ENCODE measurements around the gene RABEP1.

The RABEP1 gene

DNA sequence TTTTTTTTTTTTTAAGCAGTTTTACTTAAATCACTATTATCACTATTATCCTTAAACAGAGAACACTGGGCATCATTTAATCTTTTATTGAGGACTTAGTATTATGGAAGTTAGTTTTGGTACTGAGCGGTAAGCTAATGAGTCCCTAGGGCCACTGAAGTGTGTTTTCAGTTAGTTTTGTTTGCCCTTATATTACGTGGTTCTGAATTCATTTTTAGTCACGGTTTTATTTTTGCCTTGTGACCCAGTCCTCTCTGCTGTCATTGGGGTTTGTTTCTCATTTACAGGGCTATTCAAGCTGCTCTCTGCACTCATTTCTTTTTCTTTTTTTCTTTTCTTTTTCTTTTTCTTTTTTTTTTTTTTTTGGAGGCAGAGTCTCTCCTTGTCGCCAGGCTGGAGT lies 17.3 kb downstream of the RABEP1 start:
- no peak overlapping the region for H3K4me3 ChIP-seq (ENCODE audit: low read length)
- no peak for DNase-seq (ENCODE audit: low read depth)
- TF ChIP-seq, protein P1, sequence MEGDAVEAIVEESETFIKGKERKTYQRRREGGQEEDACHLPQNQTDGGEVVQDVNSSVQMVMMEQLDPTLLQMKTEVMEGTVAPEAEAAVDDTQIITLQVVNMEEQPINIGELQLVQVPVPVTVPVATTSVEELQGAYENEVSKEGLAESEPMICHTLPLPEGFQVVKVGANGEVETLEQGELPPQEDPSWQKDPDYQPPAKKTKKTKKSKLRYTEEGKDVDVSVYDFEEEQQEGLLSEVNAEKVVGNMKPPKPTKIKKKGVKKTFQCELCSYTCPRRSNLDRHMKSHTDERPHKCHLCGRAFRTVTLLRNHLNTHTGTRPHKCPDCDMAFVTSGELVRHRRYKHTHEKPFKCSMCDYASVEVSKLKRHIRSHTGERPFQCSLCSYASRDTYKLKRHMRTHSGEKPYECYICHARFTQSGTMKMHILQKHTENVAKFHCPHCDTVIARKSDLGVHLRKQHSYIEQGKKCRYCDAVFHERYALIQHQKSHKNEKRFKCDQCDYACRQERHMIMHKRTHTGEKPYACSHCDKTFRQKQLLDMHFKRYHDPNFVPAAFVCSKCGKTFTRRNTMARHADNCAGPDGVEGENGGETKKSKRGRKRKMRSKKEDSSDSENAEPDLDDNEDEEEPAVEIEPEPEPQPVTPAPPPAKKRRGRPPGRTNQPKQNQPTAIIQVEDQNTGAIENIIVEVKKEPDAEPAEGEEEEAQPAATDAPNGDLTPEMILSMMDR (conservative IDR thresholded peaks at IDR 0.05; ENCODE audit: low read depth, low read length) = no peak

DNA sequence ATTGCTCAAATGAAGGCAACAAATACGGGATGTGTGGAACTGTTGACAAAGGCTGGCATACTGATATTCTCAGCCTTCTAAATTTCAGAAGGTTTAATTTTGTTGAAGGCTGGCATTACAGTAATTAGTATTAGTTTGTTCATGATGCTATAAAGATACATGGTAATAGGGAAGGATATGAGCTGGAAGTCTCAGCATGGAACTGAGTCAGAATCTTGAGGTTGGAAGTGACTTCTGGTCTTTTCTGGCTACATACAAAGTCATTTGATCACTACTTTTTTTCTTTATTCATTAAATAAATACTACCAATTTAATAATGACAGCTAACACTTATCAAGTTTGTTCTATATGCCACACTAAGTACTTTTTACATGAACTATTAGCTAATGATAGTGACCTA lies 22.6 kb downstream of the RABEP1 start:
- TF ChIP-seq, protein P1 (conservative IDR thresholded peaks at IDR 0.05; ENCODE audit: low read depth, low read length) = no peak
- H3K4me3 ChIP-seq (ENCODE audit: low read length) = no peak overlapping the region
- DNase-seq (ENCODE audit: low read depth) = no peak

DNA sequence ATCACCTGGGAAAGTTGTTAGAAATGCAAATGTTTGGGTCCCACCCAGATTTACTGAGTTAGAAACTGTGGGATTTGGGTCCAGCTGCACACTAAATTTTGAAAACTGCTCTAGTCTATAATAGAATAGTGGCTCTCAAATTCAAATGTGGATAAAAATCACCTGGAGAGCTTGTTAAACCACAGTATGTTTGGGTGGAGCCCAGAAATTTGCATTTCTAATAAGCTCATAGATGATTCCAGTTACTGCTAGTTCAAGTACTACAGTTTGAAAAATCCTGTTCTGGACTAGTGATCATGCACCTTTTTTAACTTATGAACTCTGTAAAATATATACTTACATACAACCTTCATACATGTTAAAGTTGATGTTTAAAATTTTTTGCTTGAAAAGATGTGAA lies 27.8 kb downstream of the RABEP1 start:
- TF ChIP-seq, protein P1 (conservative IDR thresholded peaks at IDR 0.05; ENCODE audit: low read depth, low read length) = no peak
- no peak for DNase-seq (ENCODE audit: low read depth)

DNA sequence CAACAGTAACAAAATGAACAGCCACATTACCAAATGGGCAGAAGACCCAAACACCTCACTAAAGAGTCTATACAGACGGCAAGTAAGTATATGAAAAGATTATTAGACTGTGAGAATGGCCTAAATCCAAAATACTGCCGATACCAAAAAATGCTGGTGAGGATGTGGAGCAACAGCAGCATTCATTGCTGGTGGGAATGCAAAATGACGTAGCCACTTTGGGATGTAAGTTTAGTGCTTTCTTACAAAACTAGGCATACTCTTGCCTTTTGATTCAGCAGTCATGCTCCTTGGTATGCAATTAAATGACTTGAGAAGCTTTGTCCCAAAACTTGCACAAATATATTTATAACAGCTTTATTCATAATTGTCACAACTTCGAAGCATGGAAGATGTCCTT lies 43.8 kb downstream of the RABEP1 start:
- no peak overlapping the region for H3K4me3 ChIP-seq (ENCODE audit: low read length)
- no peak for DNase-seq (ENCODE audit: low read depth)
- TF ChIP-seq, protein P1 (conservative IDR thresholded peaks at IDR 0.05; ENCODE audit: low read depth, low read length) = no peak

More for the DNA sequence above, 27.8 kb downstream of the RABEP1 start:
- no peak overlapping the region for H3K4me3 ChIP-seq (ENCODE audit: low read length)

DNA sequence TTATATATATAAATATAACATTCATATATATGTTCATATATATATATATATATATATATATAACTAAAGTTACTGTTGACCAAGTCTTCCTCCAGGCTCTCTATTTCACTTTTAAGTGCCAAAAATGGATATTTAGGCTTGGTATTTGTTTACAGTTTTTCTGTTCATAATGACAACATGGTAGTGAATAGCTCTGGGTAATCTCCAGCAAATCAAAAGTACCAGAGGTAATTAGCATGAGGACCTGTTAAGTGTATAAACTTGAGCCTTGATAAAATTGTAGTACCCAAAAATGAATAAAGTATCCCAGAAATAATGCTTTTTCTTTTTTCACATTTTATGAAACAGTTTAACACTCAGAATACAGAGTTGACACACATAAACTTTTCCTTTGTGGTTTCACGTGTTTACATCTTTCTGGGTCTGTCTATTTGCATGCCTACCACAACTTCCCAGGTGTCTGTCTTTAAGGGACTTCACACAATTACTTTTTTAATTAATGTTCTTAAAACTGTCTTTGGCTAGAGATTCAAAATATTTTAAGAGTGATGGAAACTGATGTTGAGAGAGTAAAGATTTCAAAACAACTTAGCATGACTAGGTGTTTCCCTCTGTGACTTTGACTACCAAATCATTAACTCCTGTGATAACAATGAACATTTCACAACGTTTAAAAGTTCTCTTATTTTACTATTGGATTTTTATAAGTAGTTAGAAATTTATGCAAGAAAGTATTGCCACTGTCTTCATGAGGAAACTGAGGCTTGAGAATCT lies 47.9 kb downstream of the RABEP1 start:
- no peak for DNase-seq (ENCODE audit: low read depth)
- no peak overlapping the region for H3K4me3 ChIP-seq (ENCODE audit: low read length)
- TF ChIP-seq, protein P1 (conservative IDR thresholded peaks at IDR 0.05; ENCODE audit: low read depth, low read length) = no peak

DNA sequence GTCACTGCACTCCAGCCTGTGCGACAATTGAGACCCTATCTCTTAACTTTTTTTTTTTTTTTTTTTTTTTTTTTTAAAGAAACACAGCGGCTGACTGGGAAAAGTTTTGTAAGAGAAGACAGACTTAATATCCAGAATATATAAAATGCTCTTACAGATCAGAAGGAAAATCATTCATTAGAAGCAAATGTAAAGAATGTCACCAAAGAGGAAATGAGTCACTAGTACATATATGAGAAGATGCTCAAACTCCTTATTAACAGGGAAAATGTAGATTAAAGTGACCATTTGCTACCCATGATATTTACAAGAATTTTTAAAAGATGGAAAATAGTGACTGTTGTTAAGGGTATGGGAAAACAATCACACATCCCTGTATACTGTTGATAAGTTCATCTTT lies 48.9 kb downstream of the RABEP1 start:
- TF ChIP-seq, protein P1 (conservative IDR thresholded peaks at IDR 0.05; ENCODE audit: low read depth, low read length) = no peak
- no peak overlapping the region for H3K4me3 ChIP-seq (ENCODE audit: low read length)
- no peak for DNase-seq (ENCODE audit: low read depth)

DNA sequence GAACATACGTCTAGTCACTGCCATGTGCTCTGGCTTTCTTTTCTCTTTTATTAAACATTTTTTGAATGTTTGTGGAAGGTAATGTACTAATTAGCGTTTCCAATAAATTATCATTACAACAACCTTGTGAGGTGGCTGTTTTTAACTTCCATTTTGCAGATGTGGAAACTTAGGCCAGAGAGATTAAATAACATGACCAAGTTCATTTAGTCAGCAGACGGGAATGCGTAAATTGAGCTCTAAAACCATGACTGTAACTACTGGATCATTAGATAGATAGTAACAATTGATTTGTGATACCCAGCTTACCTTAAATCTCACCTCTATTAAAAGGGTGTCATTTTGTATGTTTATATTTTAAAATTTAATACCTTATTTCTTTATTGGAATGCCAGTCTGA lies 49.4 kb downstream of the RABEP1 start:
- TF ChIP-seq, protein P1 (conservative IDR thresholded peaks at IDR 0.05; ENCODE audit: low read depth, low read length) = no peak

More for the DNA sequence above, 49.4 kb downstream of the RABEP1 start:
- DNase-seq (ENCODE audit: low read depth) = no peak
- no peak overlapping the region for H3K4me3 ChIP-seq (ENCODE audit: low read length)

Data from retinal pigment epithelial cell (primary cell).